PFSK-1 (cell line): ENCODE data around the gene PDXDC1.

Experiments used
- FOXP2 ChIP-seq: optimal IDR thresholded peaks from 2 replicates; pipeline ENCODE3; 2011; ENCODE audit warnings: borderline replicate concordance, control low read depth, inconsistent platforms; ENCODE audit not compliant: insufficient read depth; ENCODE audit errors: extremely low read length, extremely low read depth
- POLR2AphosphoS5 ChIP-seq: IDR thresholded peaks from 2 replicates; pipeline ENCODE4 v1.6.1; 2012; ENCODE audit warnings: low read depth, mild to moderate bottlenecking, control low read depth, low read length, moderate library complexity
- SIN3A ChIP-seq: IDR thresholded peaks from 2 replicates; pipeline ENCODE4 v1.6.1; 2012; ENCODE audit warnings: mild to moderate bottlenecking, low read length, moderate library complexity, borderline replicate concordance; ENCODE audit not compliant: insufficient read depth
- TAF1 ChIP-seq: IDR thresholded peaks from 2 replicates; pipeline ENCODE4 v1.6.1; 2012; ENCODE audit warnings: low read length, control low read depth, borderline replicate concordance; ENCODE audit not compliant: insufficient read depth
- TF ChIP-seq, protein P1 (sequence below), 2 experiments: IDR thresholded peaks; 2 replicates each; pipeline versions ENCODE4 v1.6.1 to v1.8.0; 2011 to 2012; ENCODE audit warnings: low read depth in 2 of 2, low read length in 2 of 2, control low read depth in 1 of 2, inconsistent platforms in 1 of 2, mild to moderate bottlenecking in 1 of 2, moderate library complexity in 1 of 2; ENCODE audit not compliant: insufficient read depth in 1 of 2

The PDXDC1 gene

DNA sequence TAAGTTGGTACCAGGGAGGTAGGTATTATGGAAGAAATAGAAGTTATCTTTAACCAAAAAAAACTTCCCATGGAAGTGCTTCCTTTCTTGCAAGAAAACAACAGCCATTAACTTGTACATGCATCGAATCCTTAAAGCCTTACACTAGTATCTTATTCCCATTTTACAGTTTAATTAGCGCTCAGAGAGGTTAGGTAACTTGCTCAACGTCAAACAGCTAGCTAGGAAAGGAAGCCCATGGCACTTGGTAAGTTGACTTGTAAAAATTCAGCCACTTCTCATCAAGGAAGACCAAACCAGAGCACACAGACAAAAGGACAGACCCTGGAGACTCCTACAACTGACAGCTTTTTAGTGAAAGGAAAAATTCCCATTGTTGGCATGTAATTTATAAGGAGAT is 84.5 kb downstream of the PDXDC1 start:
- TF ChIP-seq POLR2AphosphoS5 (no peak), SIN3A (no peak), FOXP2 (no peak), TAF1 (no peak)
- TF ChIP-seq, protein P1, sequence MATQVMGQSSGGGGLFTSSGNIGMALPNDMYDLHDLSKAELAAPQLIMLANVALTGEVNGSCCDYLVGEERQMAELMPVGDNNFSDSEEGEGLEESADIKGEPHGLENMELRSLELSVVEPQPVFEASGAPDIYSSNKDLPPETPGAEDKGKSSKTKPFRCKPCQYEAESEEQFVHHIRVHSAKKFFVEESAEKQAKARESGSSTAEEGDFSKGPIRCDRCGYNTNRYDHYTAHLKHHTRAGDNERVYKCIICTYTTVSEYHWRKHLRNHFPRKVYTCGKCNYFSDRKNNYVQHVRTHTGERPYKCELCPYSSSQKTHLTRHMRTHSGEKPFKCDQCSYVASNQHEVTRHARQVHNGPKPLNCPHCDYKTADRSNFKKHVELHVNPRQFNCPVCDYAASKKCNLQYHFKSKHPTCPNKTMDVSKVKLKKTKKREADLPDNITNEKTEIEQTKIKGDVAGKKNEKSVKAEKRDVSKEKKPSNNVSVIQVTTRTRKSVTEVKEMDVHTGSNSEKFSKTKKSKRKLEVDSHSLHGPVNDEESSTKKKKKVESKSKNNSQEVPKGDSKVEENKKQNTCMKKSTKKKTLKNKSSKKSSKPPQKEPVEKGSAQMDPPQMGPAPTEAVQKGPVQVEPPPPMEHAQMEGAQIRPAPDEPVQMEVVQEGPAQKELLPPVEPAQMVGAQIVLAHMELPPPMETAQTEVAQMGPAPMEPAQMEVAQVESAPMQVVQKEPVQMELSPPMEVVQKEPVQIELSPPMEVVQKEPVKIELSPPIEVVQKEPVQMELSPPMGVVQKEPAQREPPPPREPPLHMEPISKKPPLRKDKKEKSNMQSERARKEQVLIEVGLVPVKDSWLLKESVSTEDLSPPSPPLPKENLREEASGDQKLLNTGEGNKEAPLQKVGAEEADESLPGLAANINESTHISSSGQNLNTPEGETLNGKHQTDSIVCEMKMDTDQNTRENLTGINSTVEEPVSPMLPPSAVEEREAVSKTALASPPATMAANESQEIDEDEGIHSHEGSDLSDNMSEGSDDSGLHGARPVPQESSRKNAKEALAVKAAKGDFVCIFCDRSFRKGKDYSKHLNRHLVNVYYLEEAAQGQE (IDR thresholded peaks at IDR 0.05; ENCODE audit: insufficient read depth in 1 of 2, low read depth in 2 of 2, low read length in 2 of 2), result no peak

DNA sequence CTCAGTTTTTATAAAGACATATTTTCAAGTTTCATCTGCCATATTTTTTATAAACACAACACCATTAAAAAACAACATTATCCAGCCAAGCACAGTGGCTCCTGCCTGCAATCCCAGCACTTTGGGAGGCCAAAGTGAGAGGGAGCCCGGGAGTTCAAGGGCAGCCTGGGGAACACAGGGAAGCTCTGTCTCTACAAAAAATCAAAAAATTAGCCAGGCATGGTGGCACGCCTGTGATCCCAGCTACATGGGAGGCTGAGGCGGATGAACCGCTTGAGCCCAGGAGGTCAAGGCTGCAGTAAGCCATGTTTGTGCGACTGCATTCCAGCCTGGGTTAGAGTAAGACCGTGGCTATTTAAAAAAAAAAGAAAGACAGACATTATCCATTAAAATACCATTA is 98.3 kb downstream of the PDXDC1 start:
- TF ChIP-seq POLR2AphosphoS5, result no peak
- no peak for TF ChIP-seq TAF1
- TF ChIP-seq, protein P1 (IDR thresholded peaks at IDR 0.05; ENCODE audit: insufficient read depth in 1 of 2, low read depth in 2 of 2, low read length in 2 of 2), result no peak
- TF ChIP-seq SIN3A, result no peak
- TF ChIP-seq FOXP2, result no peak

DNA sequence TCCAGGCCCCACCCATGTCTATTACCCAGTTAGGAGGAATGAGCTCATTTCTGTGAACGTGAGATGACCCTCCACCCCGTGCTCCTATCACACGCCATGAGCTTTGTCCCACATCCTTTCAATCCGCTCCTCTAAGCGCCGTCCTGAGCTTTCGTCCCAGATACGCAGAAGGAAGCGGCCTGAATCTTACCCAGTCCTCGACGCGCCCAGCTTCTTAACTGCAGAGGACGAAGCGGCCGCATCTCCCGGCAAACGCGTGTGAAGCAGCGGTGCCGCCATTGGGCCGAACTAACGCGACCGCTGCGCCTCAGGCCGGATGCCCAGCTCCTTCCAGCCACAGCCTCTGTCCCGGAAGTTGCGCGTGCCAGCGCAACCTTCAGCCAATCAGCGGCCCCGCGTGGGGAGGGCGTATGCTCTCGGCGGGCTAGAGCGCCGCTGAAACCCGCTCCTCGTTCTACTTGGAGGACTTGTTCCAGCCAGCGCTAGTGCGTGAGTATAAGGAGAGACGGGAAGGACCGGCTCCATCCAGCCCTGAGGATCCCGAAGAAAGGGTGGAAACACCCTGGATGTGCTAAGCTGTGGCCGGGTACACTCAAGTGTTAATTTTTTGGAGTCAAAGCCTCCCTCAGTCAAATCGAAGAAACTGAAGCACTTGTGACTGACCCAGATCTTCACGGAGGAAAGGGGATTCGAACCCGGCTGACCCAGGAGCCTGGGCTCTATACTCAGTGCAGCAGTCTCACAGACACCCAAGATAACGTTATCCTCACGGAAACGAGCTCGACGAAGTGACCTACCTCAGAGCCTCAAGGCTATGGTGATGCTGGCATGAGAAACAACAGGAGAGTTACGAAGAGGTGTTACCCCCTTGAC is 119.4 kb downstream of the PDXDC1 start, which contains the start of gene RRN3:
Gene RRN3, minus strand, starts transcription at position 318 of the 873 bp plus-strand sequence. Its CDS starts 39 bp downstream, at position 279.
- peak; percentile 85 for TF ChIP-seq TAF1
- peak; percentile 88 for TF ChIP-seq POLR2AphosphoS5

DNA sequence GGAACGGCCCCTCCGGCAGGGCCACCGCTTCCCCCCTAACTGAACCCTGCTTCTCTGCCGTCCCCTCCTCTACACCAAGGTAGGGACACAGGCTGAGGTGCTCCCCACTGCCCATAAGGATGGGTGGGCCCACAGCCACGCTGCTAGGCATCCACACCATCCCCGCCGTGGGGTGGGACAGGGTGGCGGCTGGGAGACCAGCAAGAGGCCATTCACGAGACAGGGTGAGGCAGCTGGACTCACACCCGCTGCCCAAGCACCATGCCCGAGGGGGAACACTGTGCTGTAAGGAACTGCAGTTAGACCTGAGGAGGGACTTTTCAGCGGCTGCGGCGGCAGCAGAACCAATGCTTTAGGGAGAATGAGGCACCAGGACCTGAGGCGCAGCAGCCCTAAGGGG is 166.8 kb downstream of the PDXDC1 start:
- TF ChIP-seq, protein P1 (IDR thresholded peaks at IDR 0.05; ENCODE audit: insufficient read depth in 1 of 2, low read depth in 2 of 2, low read length in 2 of 2), result no peak
- TF ChIP-seq FOXP2, result no peak

DNA sequence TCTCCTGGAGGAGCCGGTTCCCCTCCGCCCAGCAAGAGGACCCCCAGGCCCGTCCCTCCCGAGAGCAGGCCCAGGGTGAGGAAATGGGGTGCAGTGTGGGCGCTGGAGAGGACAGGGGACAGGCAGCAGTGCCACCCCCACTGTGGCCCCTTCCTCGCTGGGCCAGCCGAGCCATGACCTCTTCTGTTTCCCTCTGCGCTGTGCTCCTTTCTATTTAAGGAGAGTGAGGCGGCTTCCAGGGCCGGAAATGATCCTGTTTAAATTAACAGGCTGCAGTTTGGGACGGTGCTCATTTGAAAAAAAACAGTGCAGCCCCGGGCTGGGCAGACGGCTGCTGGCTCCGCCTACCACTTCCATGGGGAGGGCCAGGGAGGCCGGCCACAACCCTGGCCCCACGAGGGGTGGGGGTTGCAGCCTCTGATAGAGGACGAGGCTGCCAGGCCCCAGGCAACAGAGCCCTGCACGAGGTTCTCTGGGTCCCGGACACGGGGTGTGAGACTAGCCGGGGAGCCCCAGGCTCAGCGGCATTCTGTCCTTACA is 169.3 kb downstream of the PDXDC1 start:
- peak; percentile 23; the same call in 1 of the 2 replicates for TF ChIP-seq POLR2AphosphoS5
